ENCODE measurements around the gene MUC5AC. TPM values are rescaled to one million over a fixed set of nuclear protein-coding genes. Genes with fewer than 3 reads are reported as not detected.

MUC5AC gene
- total and polyA plus RNA-seq, 2 of the 13 experiments (the other 11 are each of a cell fraction or from before 2014, with no cell fraction given): under 0.01 TPM; not detected in 1

DNA sequence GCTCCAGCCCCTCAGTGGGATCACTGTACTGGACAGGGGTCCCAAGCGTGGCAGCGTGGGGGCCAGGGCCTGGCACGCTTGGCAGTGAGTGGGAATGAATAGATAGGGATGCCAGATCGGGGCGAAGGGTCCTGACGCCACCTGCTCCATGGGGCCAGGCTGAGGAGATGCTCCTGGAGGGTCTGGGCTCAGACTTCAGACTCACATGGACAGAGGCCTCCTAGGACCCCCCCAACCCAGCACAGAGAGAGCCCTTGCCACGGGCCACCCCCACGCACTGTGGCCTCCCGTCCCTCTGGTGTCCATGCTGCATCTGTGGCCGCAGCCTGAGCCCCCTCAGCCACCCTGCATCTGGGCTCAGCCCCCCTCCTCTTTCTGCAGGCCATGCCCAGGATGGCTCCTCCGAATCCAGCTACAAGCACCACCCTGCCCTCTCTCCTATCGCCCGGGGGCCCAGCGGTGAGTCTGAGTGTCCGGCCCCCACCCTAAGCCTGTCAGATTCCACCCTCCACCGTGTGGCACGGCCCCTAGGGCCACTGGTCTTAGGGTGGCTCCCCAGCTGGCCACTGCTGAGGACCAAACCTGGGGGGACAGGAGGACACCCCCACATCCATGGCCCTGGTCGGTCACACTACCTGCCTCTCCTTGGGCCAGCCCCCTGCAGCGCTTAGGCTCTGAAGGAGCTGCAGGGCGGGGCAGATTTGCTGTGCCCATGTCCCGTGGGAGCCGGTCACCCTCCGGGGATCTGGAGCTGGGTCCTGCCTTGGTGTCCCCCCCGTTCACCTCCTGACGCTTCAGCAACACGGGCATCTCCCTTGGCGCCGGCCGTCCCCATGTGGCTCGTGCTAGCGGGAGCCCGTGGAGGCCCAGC lies 2.7 kb downstream of the MUC5AC start:
- FAIRE-seq (no peak), DNase-seq (ENCODE audit: low spot score) (no peak), ATAC-seq (no peak)
- no peaks in the 10 kb centered on the region for H4K20me1 ChIP-seq (ENCODE audit: insufficient read depth, low read length)
- no TSS peak for BruUV-seq (replicated peaks)
- H3K9me3 ChIP-seq (ENCODE audit: low read length): no peaks in the 10 kb centered on the region
- no peaks in the 10 kb centered on the region for H3K36me3 ChIP-seq (replicated peaks in 1 of 2; ENCODE audit: control insufficient read depth in 1 of 2, insufficient read depth in 2 of 2, low read length in 2 of 2)
- no peak for TF ChIP-seq ZSCAN12 (CRISPR knock-in tag; IDR thresholded peaks at IDR 0.05)
- TF ChIP-seq, protein P1, sequence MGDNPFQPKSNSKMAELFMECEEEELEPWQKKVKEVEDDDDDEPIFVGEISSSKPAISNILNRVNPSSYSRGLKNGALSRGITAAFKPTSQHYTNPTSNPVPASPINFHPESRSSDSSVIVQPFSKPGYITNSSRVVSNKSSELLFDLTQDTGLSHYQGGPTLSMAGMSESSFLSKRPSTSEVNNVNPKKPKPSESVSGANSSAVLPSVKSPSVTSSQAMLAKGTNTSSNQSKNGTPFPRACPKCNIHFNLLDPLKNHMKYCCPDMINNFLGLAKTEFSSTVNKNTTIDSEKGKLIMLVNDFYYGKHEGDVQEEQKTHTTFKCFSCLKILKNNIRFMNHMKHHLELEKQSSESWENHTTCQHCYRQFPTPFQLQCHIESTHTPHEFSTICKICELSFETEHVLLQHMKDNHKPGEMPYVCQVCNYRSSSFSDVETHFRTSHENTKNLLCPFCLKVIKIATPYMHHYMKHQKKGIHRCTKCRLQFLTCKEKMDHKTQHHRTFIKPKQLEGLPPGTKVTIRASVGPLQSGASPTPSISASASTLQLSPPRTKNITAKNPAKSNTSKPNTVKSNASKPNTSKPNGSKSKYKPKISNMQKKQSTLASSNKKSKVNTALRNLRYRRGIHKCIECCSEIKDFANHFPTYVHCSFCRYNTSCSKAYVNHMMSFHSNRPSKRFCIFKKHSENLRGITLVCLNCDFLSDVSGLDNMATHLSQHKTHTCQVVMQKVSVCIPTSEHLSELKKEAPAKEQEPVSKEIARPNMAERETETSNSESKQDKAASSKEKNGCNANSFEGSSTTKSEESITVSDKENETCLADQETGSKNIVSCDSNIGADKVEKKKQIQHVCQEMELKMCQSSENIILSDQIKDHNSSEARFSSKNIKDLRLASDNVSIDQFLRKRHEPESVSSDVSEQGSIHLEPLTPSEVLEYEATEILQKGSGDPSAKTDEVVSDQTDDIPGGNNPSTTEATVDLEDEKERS (CRISPR knock-in tag; IDR thresholded peaks at IDR 0.05): no peak
- H2AFZ ChIP-seq (ENCODE audit: low read length): no peak overlapping the region
- intact Hi-C loops (cut with micrococcal nuclease; ENCODE audit: unreplicated experiment): no loop called here
- no peaks in the 10 kb centered on the region for H3K79me2 ChIP-seq (ENCODE audit: insufficient read depth, low read length)
- H3K27ac ChIP-seq (ENCODE audit: extremely low read length, insufficient read depth, low read length): no peak overlapping the region
- POLR2A ChIA-PET: no interaction called here
- CTCF ChIA-PET (ENCODE audit: low intra/inter-chr PET ratio, low total read pairs): no interaction called here
- 35% methylated on average over 17 of the region's 32 CpGs for WGBS (ENCODE audit: low lambda C conversion rate)
- peaks cover 26 to 71% of the 10 kb centered on the region in 2 experiments; a peak in 4 of 5 replicates for H3K27me3 ChIP-seq (ENCODE audit: control insufficient read depth in 1 of 2, insufficient read depth in 2 of 2, low read length in 2 of 2)
- H3K9ac ChIP-seq (ENCODE audit: insufficient read depth, low read depth, low read length): no peak overlapping the region
- no peak overlapping the region for H3K4me2 ChIP-seq (ENCODE audit: low read depth, low read length)
- H3K4me3 ChIP-seq (replicated peaks in 1 of 3; ENCODE audit: insufficient read depth in 1 of 3, low read depth in 2 of 3, low read length in 3 of 3): no peak overlapping the region
- H3K4me1 ChIP-seq (ENCODE audit: insufficient read depth, low read length): no peaks in the 10 kb centered on the region
- in situ Hi-C loops (cut with HindIII; ENCODE audit: extremely low pct_ligation_motif_present, low pct_unique_long_range_greater_than_20kb): no loop called here

Data from HepG2 (cell line).